NB4 (cell line): Measurements from ENCODE around the gene PSMB9.

Source experiments
- MYC ChIP-seq: IDR thresholded peaks from 2 replicates; pipeline ENCODE4 v1.6.1; 2011; ENCODE audit warnings: low read depth, low read length
- TF ChIP-seq, protein P1 (sequence below): IDR thresholded peaks from one replicate; pipeline ENCODE4 v1.5.1; 2012; ENCODE audit warnings: low read depth, low read length
- TF ChIP-seq, protein P2 (sequence below): IDR thresholded peaks from 2 replicates; pipeline ENCODE4 v1.6.1; 2011; ENCODE audit warnings: low read depth, low read length

DNA sequence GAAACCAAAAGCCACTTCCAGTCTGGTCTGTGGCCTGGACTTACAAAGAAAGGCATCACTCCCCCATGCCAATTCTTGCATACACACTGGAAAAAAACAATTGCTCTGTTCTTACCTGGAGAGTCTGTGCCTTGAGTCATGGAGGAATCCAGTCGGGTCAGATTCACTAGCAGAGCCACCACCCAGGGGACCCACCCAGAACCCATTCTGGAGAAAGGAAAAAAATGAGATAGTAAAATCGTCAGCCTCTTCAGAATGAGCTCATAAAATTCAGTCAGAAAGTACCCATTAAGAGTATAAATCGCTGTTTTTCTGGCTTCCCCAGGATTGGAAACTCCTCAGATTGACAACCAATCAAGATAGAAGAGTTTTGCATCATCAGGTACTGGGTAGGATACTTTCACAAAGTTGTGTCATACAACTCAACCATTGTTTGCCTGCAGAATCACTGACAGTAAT is 37.2 kb upstream of the PSMB9 start, which contains the start of gene HLA-DOB:
- TF ChIP-seq, protein P1, sequence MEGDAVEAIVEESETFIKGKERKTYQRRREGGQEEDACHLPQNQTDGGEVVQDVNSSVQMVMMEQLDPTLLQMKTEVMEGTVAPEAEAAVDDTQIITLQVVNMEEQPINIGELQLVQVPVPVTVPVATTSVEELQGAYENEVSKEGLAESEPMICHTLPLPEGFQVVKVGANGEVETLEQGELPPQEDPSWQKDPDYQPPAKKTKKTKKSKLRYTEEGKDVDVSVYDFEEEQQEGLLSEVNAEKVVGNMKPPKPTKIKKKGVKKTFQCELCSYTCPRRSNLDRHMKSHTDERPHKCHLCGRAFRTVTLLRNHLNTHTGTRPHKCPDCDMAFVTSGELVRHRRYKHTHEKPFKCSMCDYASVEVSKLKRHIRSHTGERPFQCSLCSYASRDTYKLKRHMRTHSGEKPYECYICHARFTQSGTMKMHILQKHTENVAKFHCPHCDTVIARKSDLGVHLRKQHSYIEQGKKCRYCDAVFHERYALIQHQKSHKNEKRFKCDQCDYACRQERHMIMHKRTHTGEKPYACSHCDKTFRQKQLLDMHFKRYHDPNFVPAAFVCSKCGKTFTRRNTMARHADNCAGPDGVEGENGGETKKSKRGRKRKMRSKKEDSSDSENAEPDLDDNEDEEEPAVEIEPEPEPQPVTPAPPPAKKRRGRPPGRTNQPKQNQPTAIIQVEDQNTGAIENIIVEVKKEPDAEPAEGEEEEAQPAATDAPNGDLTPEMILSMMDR: no peak
- TF ChIP-seq, protein P2, sequence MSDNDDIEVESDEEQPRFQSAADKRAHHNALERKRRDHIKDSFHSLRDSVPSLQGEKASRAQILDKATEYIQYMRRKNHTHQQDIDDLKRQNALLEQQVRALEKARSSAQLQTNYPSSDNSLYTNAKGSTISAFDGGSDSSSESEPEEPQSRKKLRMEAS: no peak
- TF ChIP-seq MYC: no peak
